ENCODE results near the gene SETD6.

DNA sequence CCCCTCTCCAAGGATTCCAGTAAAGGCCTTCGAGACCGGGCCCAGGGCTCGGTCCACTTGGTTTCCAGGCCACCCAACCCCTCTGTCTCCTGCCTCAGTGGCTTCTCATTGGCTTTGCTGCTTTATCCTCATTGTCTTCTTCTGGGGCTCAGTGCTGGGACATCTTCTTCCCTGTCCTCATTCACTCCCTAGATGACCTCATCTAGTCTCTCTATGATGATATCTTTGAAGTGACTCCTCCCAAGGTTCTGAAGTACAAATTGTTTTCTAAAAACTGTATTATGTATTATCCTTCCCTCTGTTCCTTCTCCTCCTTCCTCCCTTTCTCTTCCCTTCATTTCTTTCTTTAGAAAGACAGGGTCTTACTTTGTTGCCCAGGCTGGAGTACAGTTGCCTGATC is 42.5 kb upstream of the SETD6 start:
- TF ChIP-seq, protein P1, sequence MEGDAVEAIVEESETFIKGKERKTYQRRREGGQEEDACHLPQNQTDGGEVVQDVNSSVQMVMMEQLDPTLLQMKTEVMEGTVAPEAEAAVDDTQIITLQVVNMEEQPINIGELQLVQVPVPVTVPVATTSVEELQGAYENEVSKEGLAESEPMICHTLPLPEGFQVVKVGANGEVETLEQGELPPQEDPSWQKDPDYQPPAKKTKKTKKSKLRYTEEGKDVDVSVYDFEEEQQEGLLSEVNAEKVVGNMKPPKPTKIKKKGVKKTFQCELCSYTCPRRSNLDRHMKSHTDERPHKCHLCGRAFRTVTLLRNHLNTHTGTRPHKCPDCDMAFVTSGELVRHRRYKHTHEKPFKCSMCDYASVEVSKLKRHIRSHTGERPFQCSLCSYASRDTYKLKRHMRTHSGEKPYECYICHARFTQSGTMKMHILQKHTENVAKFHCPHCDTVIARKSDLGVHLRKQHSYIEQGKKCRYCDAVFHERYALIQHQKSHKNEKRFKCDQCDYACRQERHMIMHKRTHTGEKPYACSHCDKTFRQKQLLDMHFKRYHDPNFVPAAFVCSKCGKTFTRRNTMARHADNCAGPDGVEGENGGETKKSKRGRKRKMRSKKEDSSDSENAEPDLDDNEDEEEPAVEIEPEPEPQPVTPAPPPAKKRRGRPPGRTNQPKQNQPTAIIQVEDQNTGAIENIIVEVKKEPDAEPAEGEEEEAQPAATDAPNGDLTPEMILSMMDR (IDR thresholded peaks at IDR 0.05): no peak
- TF ChIP-seq POLR2A (IDR thresholded peaks at IDR 0.05): no peak

Measured in lower leg skin (tissue), 3 donors.